ENCODE data around the gene TRPV6.

The TRPV6 gene

DNA sequence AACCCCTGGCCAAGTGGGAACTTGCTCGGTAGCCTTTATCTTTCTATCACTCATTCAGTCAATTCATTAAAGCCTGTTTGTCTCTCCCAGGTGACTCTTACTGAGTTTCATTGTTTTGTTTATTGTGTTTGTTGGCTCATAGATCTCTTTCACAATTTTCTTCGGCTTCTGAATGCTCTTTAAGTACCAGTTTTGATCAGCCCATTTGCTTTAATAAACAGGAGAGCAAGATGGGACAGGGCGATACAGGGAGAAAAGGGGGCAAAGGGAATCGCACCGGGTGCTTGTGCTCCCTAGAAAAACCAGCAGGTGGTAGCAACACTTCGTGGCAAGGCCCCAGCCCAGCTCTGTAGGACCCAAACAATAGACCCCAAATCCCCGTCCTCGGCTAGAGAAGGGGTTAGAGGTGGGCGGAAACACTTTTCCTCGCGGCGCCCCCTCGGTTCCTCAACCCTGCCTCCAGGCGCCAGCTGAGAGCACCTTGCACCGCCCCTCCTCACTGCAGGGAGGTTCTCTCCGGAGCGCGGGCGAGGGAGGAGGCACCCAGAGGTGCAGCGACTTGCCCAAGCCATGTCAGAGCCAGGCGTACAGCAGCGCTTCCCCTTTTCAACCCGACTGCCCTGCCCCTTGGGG lies 31.7 kb downstream of the TRPV6 start:
- peak; percentile 7 for DNase-seq (ENCODE audit: low read depth, low spot score)

DNA sequence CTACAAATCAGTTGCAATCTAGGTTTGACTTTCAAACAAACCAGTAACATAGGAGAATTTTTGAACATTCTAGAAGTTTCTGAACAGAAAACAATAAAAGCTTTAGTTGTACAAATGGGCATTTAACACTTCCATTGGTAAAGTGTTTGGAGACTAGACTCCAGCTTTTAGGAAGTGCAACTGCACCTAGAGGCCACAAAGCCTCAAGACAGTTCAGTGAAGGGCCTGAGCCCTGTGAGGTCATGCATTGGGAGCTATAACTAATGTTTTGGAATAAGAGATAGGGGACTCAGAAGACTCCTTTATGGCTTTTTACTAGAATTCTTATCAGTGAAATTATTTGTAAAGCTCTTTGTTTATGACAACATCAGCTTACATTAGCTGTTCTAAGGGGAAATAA lies 33.6 kb downstream of the TRPV6 start:
- no peak for DNase-seq (ENCODE audit: low read depth, low spot score)

DNA sequence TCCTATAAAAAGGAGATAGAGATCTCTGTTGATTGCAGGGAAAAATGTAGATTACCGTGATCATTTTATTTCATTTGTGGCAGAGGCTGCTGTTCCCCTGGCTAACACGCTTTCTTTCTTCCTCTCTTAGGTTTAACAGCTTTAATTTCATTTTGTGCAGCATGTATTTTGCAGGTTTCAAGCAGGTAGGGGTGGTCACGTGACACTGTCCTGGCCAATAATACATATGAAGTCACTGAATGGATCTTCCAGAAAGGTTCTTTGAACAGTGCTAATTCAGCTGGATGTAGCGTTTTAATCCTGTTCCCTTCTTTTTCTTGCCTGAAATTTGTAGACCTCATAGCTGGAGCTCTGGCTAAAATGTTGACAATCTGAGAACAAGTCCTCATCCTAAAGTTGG lies 34.3 kb downstream of the TRPV6 start:
- DNase-seq (ENCODE audit: low read depth, low spot score), result no peak

DNA sequence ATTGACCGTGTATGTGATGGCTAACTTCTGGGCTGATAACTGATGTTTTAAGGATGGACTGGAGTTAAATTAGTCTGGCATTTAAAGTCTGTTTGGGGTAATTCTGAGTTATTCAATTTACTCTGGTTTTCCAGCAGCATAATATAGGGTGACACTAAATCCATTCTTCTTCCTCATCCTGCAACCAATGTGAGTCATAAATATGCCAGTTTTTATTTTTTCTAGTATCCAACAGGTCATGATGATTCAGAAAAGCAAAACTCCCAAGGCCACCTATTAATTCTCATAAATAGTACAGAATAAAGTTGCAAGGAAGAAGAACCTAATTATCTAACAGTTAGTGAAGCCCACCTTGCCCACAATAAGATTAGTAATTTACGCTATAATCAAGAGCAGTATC lies 38.2 kb downstream of the TRPV6 start:
- DNase-seq (ENCODE audit: low read depth, low spot score), result no peak

DNA sequence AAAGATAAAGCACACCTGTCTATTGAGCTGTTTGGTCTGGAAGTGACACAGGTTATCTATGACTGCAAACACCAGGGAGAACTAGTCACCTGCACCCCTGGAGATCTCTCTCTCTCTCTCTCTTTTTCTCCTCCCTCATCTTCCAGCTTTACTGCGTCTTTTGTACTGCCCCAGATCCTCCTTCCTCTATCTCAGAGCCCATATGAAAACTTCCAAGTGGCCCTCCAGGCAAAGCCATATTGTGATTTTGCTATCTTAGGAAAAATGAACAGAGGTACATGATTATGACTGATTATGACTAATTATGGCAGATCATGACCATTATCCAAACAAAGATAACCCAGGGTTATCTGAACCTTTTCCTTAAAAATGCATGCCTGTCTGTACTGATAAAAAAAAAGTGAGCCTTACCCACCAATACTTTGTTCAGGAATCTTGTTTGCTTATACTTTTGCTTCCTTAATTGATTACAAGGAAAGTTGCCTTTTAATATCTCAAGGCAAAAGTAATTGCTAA lies 43.2 kb downstream of the TRPV6 start:
- no peak for DNase-seq (ENCODE audit: low read depth, low spot score)

DNA sequence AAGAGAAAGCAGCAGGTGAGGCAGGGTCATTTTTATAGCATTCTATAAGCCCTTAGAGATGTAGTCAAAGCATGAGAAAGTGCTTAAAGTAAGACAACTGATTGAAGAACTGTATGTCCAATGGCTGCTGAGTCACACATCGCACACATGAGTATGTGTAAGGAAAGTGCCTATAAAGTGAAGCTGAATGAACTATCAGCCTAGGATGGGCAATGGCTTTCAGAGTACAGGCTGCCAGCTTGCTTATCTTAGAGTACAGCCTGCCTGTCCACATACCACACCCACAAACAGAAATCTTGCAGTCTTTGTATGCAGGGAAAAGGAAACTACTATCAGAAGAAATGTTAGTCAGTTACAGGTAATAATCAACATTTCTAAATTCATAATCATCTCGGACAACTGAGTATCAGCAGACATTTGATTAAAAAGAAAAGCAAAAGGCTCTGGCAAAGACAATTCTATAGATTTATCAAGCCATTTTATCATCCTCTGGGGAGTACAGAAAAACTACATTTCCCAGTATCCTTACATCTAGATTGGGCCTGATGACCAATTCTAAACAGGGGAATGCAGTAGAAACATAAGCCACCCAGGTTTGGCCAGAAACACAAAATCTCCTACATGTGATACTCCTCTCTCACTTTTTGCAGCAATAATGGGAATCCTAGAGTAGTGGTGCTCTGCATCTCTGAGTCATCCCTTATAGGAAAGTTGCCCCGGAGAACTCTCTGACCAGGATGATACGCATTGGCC lies 46.9 kb downstream of the TRPV6 start:
- no peak for DNase-seq (ENCODE audit: low read depth, low spot score)

DNA sequence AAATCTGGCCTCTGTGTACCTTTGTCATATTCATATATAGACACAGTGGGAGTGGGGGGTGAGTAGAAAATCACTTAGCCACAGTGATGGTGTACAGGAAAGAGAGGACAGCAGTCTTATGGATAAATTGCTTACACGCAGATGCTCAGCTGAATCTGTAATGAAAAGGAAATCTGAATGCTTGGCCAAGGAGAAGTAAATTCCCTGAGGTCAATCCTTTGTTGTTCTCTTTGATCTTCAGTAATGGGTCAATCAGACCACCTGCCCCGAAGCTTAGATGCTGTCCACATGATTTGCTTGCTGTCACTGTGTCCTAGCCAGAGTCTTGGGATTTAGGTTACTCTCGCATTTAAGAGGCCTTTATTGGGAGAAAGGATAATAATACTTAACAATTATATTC lies 49.1 kb downstream of the TRPV6 start:
- DNase-seq (ENCODE audit: low read depth, low spot score), result no peak

DNA sequence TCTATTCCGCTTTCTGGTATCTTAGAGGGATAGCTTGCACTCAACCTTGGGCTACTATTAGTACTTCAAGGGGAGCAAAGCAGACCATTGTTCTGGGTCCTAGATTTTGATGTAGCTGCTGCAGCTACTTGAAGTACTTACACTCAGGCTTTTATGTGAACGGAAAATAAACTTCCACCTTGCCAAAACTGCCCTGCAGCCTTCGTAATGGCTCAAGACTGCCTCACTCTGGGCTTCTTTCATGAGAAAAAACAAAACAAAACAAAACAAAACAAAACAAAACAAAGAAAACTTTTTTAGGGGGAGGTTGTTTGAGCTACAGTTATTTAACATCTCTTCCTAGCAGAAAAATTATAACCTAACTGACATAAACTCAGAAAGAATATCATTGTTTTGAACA lies 50.1 kb downstream of the TRPV6 start:
- no peak for DNase-seq (ENCODE audit: low read depth, low spot score)

DNA sequence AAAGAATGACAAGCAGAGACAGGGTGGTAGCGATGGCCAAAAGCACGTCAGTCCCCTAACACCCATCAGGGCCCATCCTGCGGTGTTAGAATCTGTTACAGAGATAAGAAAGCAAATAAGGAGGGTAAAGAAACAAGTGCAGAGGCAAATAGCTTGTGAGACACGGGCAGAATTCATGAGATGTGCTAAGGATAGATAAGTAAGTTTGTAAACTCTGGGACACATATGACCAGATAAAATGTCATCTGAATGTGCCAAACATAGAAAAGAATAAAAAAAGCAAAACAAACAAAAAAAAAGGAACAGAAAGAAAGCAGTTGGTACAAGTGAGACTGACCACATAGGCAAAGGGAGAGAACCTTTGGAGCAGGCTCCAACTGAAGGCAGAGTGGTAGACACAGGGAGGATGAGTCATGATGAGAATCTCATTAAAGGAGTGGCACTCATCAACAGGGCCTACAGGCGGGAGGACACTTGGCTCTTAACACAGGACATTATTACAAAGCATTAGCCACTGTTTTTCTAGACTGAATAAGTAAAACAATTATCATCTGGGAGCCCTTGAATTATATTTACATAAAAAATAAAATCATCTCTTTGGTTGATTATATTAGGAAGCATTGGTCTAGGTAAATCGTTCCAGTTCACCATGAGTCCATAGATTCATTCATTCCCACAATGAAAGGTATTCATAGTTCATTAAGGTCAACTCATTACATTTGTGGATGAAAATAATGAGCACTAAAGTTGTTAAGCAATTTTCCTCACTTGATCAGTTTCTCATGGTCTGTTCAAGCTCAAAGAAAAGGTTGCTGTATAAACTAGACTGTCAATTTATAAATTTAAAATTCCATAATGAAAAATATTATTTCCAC lies 52.1 kb downstream of the TRPV6 start:
- DNase-seq (ENCODE audit: low read depth, low spot score), result no peak

DNA sequence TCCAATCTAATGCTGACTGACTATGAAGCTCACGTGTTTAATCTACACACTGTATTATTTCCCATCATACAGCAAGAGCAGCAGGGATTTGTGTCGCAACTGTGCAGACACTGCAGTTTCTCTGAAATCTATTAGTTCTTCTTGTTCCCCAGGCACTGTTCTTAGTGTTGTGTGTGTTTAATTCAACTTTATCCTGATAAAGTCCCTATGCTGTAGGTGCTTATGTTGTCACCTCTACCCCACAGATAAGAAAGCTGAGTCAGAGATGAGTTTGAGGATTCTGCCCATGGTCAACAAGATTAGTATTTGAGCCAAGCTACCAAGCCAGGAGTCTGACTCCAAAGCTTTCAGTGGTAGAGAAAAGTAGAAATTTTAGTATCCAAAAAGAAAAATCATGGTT lies 53.1 kb downstream of the TRPV6 start:
- no peak for DNase-seq (ENCODE audit: low read depth, low spot score)

DNA sequence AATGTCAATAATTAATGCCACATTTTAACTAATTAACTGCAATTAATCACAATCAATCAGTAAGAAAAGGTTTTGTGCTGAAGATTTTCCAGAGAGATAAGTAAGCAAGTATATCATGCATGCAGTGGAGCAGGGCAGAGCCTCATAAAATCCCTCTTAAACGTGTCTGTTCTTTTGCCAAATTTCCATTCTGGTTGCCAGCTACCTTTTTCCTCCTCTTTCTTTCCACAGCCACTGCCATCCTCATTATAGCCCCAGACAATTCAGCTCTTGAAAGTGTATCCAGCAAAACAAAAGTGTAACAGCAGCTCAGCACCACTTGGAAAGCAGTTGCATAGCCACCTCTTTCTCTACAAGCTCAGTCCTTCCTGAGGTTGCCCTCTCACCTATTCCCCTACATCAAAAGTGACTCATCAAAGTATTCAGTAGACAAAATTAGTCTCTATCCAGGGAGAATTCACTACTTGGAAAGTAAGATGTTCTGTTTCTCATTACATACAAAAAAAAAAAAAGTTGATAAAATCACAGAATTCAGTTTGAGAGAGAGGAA lies 57.5 kb downstream of the TRPV6 start:
- no peak for DNase-seq (ENCODE audit: low read depth, low spot score)

DNA sequence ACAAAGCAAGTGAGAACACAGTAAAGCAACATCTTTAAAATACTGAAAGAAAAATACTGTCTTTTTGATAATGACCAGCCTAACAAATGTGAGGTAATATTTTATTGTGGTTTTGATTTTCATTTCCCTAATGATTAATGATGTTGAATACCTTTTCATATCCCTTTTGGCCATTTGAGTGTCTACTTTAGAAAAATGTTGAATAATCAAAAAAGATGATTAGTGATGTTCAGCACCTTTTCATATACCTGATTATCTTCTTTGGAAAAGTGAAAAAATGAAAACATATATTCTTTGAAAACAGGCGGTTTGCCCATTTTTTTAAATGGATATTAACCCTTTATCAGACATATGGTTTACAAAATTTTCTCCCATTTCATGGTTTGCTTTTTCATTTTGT lies 62.8 kb downstream of the TRPV6 start:
- no peak for DNase-seq (ENCODE audit: low read depth, low spot score)
